GM19328 (cell line): ENCODE measurements around the gene CFD.
"Not testable (repeated sequence)": the region's sequence is repeated elsewhere in the genome, so short reads cannot be mapped to it uniquely, and the experiment has no call there.

Source experiments
- ATAC-seq: cut with Tn5 transposase; IDR thresholded peaks from one replicate; pipeline ENCODE4 v1.9.1; 2021; ENCODE audit warnings: mild to moderate bottlenecking, moderate library complexity; ENCODE audit not compliant: unreplicated experiment

Gene CFD

GRCh38 chr19:887599-887998 lies 28.1 kb downstream of the CFD start:
- ATAC-seq: no peak

GRCh38 chr19:888581-889385 lies 29.3 kb downstream of the CFD start:
- no peak for ATAC-seq

GRCh38 chr19:889662-890295 lies 30.3 kb downstream of the CFD start:
- ATAC-seq: no peak

- no peak for ATAC-seq
Measured at GRCh38 chr19:890831-891230, 31.4 kb downstream of the CFD start.

- ATAC-seq: not testable (repeated sequence)
Measured at GRCh38 chr19:891421-892200, 32.1 kb downstream of the CFD start.

GRCh38 chr19:892243-892893 lies 32.9 kb downstream of the CFD start:
- ATAC-seq: no peak

GRCh38 chr19:892894-893689 lies 33.6 kb downstream of the CFD start, which contains the start of the genes MED16 and RNU6-9:
Gene MED16 (minus strand): TSS chr19:893187. CDS start chr19:891131, 2,056 bp downstream.
Gene RNU6-9 (plus strand): TSS chr19:893484.
- peak; percentile 75 for ATAC-seq

- no peak for ATAC-seq
Measured at GRCh38 chr19:896434-896833, 37.0 kb downstream of the CFD start.

- ATAC-seq: no peak
Measured at GRCh38 chr19:896999-897398, 37.5 kb downstream of the CFD start.

GRCh38 chr19:897442-898039 lies 38.1 kb downstream of the CFD start:
- no peak for ATAC-seq

GRCh38 chr19:898663-899062 lies 39.2 kb downstream of the CFD start:
- ATAC-seq: no peak

- no peak for ATAC-seq
Measured at GRCh38 chr19:899336-900042, 40.0 kb downstream of the CFD start.

GRCh38 chr19:900043-900301 lies 40.5 kb downstream of the CFD start:
- ATAC-seq: no peak

- no peak for ATAC-seq
Measured at GRCh38 chr19:900302-901111, 41.0 kb downstream of the CFD start.

- no peak for ATAC-seq
Measured at GRCh38 chr19:901216-902092, 42.0 kb downstream of the CFD start.

- no peak for ATAC-seq
Measured at GRCh38 chr19:902093-902370, 42.6 kb downstream of the CFD start.

- ATAC-seq: no peak
Measured at GRCh38 chr19:902446-903226, 43.2 kb downstream of the CFD start.
